Neural cell (in vitro differentiated cells): ENCODE results near the gene UBA1. TPM values are rescaled to one million over a fixed set of nuclear protein-coding genes. Genes with fewer than 3 reads are reported as not detected.

ENCODE experiments used
- H2AFZ ChIP-seq: fragments of 200-600, 300-800 bp; sonication (generic), shearing (Covaris generic); 2 replicates; pipeline ENCODE4 v1.6.0; 2014; ENCODE audit warnings: low read depth, mild to moderate bottlenecking, antibody characterized with exemption, low read length, moderate library complexity
- H3F3A ChIP-seq: fragments of 200-600 bp; shearing (Covaris generic); 2 replicates; pipeline ENCODE4 v1.6.1; 2016; ENCODE audit warnings: mild to moderate bottlenecking, moderate library complexity, mixed read lengths, antibody characterized with exemption, low read length; ENCODE audit not compliant: insufficient read depth, poor library complexity, severe bottlenecking
- H3K27ac ChIP-seq: fragments of 200-600, 300-800 bp; sonication (generic), shearing (Covaris generic); 2 replicates; pipeline ENCODE4 v1.5.1; 2014; ENCODE audit warnings: mild to moderate bottlenecking, low read length, moderate library complexity
- H3K27me3 ChIP-seq: fragments of 300-800, 200-600 bp; sonication (generic), shearing (Covaris generic); 2 replicates; pipeline ENCODE4 v1.6.0; 2014; ENCODE audit warnings: mild to moderate bottlenecking, low read depth, low read length, moderate library complexity; ENCODE audit not compliant: insufficient read depth
- H3K36me3 ChIP-seq: fragments of 300-800, 200-600 bp; sonication (generic), shearing (Covaris generic); 2 replicates; pipeline ENCODE4 v1.5.1; 2014; ENCODE audit warnings: mild to moderate bottlenecking, antibody characterized with exemption, low read length, moderate library complexity; ENCODE audit not compliant: insufficient read depth
- H3K4me2 ChIP-seq: fragments of 300-800, 200-600 bp; sonication (generic), shearing (Covaris generic); 2 replicates; pipeline ENCODE4 v1.6.0; 2014; ENCODE audit warnings: mild to moderate bottlenecking, low read length
- H3K4me3 ChIP-seq: fragments of 300-800, 200-600 bp; sonication (generic), shearing (Covaris generic); 2 replicates; pipeline ENCODE4 v1.5.1; 2014; ENCODE audit warnings: mild to moderate bottlenecking, low read length, moderate library complexity
- H3K79me2 ChIP-seq: fragments of 200-600 bp; shearing (Covaris generic); replicated peaks from 2 replicates; pipeline ENCODE4 v1.6.0; 2014; ENCODE audit warnings: mild to moderate bottlenecking, low read length, moderate library complexity; ENCODE audit not compliant: insufficient read depth
- H3K9ac ChIP-seq: fragments of 300-800, 200-600 bp; sonication (generic), shearing (Covaris generic); 2 replicates; pipeline ENCODE4 v1.6.1; 2016; ENCODE audit warnings: mild to moderate bottlenecking, low read length, mixed read lengths
- H3K9me2 ChIP-seq: fragments of 200-600 bp; shearing (Covaris generic); 2 replicates; pipeline ENCODE4 v1.6.1; 2016; ENCODE audit warnings: mild to moderate bottlenecking, low read length, mixed read lengths; ENCODE audit not compliant: insufficient read depth
- H3K9me3 ChIP-seq: fragments of 200-600, 300-800 bp; sonication (generic), shearing (Covaris generic); 2 replicates; pipeline ENCODE4 v1.6.1; 2016; ENCODE audit warnings: mild to moderate bottlenecking, mixed run types, low read length, moderate library complexity, mixed read lengths
- H4K20me1 ChIP-seq: fragments of 200-600 bp; shearing (Covaris generic); 2 replicates; pipeline ENCODE4 v1.6.1; 2016; ENCODE audit warnings: mild to moderate bottlenecking, mixed run types; ENCODE audit not compliant: insufficient read depth
- CTCF ChIP-seq: fragments of 450-650 bp; IDR thresholded peaks from 2 replicates; pipeline ENCODE4 v1.5.1; 2014; ENCODE audit warnings: antibody characterized with exemption, mild to moderate bottlenecking, moderate library complexity; ENCODE audit not compliant: poor library complexity, severe bottlenecking
- EP300 ChIP-seq: fragments of 450-650 bp; conservative IDR thresholded peaks from 2 replicates; pipeline ENCODE4 v1.6.1; 2014; ENCODE audit warnings: antibody characterized with exemption, mild to moderate bottlenecking, moderate library complexity; ENCODE audit not compliant: poor library complexity, severe bottlenecking
- EZH2 ChIP-seq: fragments of 200-600, 300-800 bp; shearing (Covaris generic), sonication (generic); IDR thresholded peaks from 2 replicates; pipeline ENCODE4 v1.6.1; 2014; ENCODE audit warnings: antibody characterized with exemption, low read length, borderline replicate concordance, mild to moderate bottlenecking; ENCODE audit not compliant: insufficient read depth, poor library complexity, severe bottlenecking
- MXI1 ChIP-seq: fragments of 450-650 bp; conservative IDR thresholded peaks from 2 replicates; pipeline ENCODE4 v1.6.1; 2014; ENCODE audit warnings: antibody characterized with exemption, mild to moderate bottlenecking; ENCODE audit not compliant: poor library complexity, severe bottlenecking
- POLR2AphosphoS5 ChIP-seq: IDR thresholded peaks from 2 replicates; pipeline ENCODE4 v1.6.1; 2012
- RAD21 ChIP-seq: fragments of 450-650 bp; conservative IDR thresholded peaks from 2 replicates; pipeline ENCODE4 v1.6.1; 2014; ENCODE audit warnings: antibody characterized with exemption, mild to moderate bottlenecking, moderate library complexity
- SMC3 ChIP-seq: fragments of 450-650 bp; conservative IDR thresholded peaks from 2 replicates; pipeline ENCODE4 v1.6.1; 2014; ENCODE audit warnings: antibody characterized with exemption, mild to moderate bottlenecking, moderate library complexity; ENCODE audit not compliant: poor library complexity
- TAF1 ChIP-seq: IDR thresholded peaks from 2 replicates; pipeline ENCODE4 v1.6.1; 2012; ENCODE audit warnings: low read depth
- polyA plus RNA-seq: library from polyadenylated mRNA; depleted of rRNA; stranded (reverse); fragments of >200 nt; gene quantifications from 2 replicates; pipeline ENCODE4 v1.2.3, GENCODE V29; 2014
- TF ChIP-seq, protein P1 (sequence below): IDR thresholded peaks from 2 replicates; pipeline ENCODE4 v1.6.1; 2012; ENCODE audit warnings: borderline replicate concordance

The UBA1 gene
- polyA plus RNA-seq, 1 donor from 2014 or later: 132 TPM

- H3K9me2 ChIP-seq: no peaks in the 10 kb centered on the region
- no peaks in the 10 kb centered on the region for H3K36me3 ChIP-seq
- H3K9me3 ChIP-seq: no peaks in the 10 kb centered on the region
- no peaks in the 10 kb centered on the region for H3K27me3 ChIP-seq
- H3K27ac ChIP-seq: no peak overlapping the region
- H3K4me2 ChIP-seq: no peak overlapping the region
- H3F3A ChIP-seq: no peaks in the 10 kb centered on the region
- no peak for TF ChIP-seq EP300
- TF ChIP-seq TAF1: no peak
- TF ChIP-seq CTCF: no peak
- no peak for TF ChIP-seq EZH2
- TF ChIP-seq, protein P1, sequence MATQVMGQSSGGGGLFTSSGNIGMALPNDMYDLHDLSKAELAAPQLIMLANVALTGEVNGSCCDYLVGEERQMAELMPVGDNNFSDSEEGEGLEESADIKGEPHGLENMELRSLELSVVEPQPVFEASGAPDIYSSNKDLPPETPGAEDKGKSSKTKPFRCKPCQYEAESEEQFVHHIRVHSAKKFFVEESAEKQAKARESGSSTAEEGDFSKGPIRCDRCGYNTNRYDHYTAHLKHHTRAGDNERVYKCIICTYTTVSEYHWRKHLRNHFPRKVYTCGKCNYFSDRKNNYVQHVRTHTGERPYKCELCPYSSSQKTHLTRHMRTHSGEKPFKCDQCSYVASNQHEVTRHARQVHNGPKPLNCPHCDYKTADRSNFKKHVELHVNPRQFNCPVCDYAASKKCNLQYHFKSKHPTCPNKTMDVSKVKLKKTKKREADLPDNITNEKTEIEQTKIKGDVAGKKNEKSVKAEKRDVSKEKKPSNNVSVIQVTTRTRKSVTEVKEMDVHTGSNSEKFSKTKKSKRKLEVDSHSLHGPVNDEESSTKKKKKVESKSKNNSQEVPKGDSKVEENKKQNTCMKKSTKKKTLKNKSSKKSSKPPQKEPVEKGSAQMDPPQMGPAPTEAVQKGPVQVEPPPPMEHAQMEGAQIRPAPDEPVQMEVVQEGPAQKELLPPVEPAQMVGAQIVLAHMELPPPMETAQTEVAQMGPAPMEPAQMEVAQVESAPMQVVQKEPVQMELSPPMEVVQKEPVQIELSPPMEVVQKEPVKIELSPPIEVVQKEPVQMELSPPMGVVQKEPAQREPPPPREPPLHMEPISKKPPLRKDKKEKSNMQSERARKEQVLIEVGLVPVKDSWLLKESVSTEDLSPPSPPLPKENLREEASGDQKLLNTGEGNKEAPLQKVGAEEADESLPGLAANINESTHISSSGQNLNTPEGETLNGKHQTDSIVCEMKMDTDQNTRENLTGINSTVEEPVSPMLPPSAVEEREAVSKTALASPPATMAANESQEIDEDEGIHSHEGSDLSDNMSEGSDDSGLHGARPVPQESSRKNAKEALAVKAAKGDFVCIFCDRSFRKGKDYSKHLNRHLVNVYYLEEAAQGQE: no peak
- no peak for TF ChIP-seq SMC3
- TF ChIP-seq POLR2AphosphoS5: no peak
- no peak for TF ChIP-seq RAD21
- no peak for TF ChIP-seq MXI1
- no peak overlapping the region for H3K9ac ChIP-seq
- no peak overlapping the region for H3K4me3 ChIP-seq
- H2AFZ ChIP-seq: no peak overlapping the region
- peaks cover 12% of the 10 kb centered on the region for H3K79me2 ChIP-seq
- no peaks in the 10 kb centered on the region for H4K20me1 ChIP-seq
These were observed 3.7 kb upstream of the UBA1 start for GRCh38 chrX:47189906-47190305.

DNA sequence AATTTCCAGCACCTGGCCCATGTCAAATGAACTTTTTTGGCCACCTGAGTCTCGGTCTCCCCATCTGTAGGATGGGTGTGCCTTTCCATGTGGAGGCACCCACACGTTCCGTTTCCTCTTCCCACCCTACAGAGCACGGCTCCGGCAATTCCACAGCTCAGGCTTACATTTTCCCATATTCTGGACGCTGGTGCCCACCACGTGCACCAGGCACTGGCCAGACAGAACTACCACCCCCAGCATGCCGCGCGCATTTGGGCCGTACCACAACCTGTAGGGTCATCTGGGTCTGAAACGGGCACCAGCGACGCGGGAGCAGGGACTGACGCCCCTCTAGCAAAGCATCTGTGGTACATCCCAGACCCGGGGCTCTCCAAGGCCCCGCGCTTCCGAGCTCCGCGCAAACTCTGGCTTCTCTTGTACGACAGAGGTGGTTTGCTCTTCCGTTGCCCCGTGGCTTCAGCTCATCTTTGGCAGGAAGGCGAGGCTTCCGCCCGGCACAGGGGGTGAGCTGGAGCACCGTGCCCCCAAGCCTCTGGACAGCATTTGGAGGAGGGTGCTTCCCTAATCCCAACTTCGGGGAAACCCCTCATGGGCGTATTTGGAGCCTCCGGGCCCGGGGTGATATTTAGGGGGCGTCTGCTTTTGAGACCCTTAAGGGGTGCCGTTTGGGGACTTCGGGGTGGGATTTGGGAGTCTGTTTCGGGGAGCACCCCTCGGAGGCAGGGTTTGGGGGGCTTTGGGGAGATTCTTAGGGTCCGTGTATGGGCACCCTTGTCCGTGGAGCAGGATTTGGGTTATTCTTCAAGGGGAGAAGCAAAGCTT lies 3.0 kb upstream of the UBA1 start:
- no peaks in the 10 kb centered on the region for H3K9me3 ChIP-seq
- H3K9me2 ChIP-seq: no peaks in the 10 kb centered on the region
- TF ChIP-seq, protein P1: no peak
- TF ChIP-seq POLR2AphosphoS5 (peak; percentile 38), MXI1 (peak; percentile 60), TAF1 (no peak), RAD21 (no peak)
- no peak overlapping the region for H3K27ac ChIP-seq
- H3K79me2 ChIP-seq: peaks cover 19% of the 10 kb centered on the region
- H3K36me3 ChIP-seq: no peaks in the 10 kb centered on the region
- H3K27me3 ChIP-seq: no peaks in the 10 kb centered on the region
- H2AFZ ChIP-seq: no peak overlapping the region
- H3K4me3 ChIP-seq: peak overlapping the region; percentile 63
- H3F3A ChIP-seq: no peaks in the 10 kb centered on the region
- no peak overlapping the region for H3K4me2 ChIP-seq
- H4K20me1 ChIP-seq: no peaks in the 10 kb centered on the region
- H3K9ac ChIP-seq: no peak overlapping the region
